GM19023 (cell line): Measurements from ENCODE around the gene PTPRN2.
"Not testable (repeated sequence)": the region's sequence is repeated elsewhere in the genome, so short reads cannot be mapped to it uniquely, and the experiment has no call there.

ENCODE experiments used
- ATAC-seq: cut with Tn5 transposase; IDR thresholded peaks from one replicate; pipeline ENCODE4 v1.9.1; 2021; ENCODE audit warnings: mild to moderate bottlenecking, moderate library complexity; ENCODE audit not compliant: unreplicated experiment

Gene PTPRN2

GRCh38 chr7:157744786-157745601 is 842.6 kb downstream of the PTPRN2 start:
- ATAC-seq, result no peak

- ATAC-seq, result no peak
Measured at GRCh38 chr7:157743781-157744525, 843.7 kb downstream of the PTPRN2 start.

- ATAC-seq, result no peak
Measured at GRCh38 chr7:157740251-157740798, 847.3 kb downstream of the PTPRN2 start.

GRCh38 chr7:157739650-157740049 is 848.0 kb downstream of the PTPRN2 start:
- ATAC-seq, result no peak

GRCh38 chr7:157739031-157739430 is 848.6 kb downstream of the PTPRN2 start:
- ATAC-seq, result no peak

GRCh38 chr7:157738066-157738460 is 849.6 kb downstream of the PTPRN2 start:
- ATAC-seq, result no peak

GRCh38 chr7:157737151-157738065 is 850.2 kb downstream of the PTPRN2 start:
- ATAC-seq, result no peak

GRCh38 chr7:157736341-157736740 is 851.3 kb downstream of the PTPRN2 start:
- ATAC-seq, result no peak

- ATAC-seq, result no peak
Measured at GRCh38 chr7:157735826-157736225, 851.8 kb downstream of the PTPRN2 start.

- no peak for ATAC-seq
Measured at GRCh38 chr7:157734676-157735640, 852.7 kb downstream of the PTPRN2 start.

- not testable (repeated sequence) for ATAC-seq
Measured at GRCh38 chr7:157733760-157734395, 853.7 kb downstream of the PTPRN2 start.

- no peak for ATAC-seq
Measured at GRCh38 chr7:157731126-157731525, 856.5 kb downstream of the PTPRN2 start.

- no peak for ATAC-seq
Measured at GRCh38 chr7:157730614-157731013, 857.0 kb downstream of the PTPRN2 start.

- ATAC-seq, result no peak
Measured at GRCh38 chr7:157729566-157729965, 858.1 kb downstream of the PTPRN2 start.

- no peak for ATAC-seq
Measured at GRCh38 chr7:157727964-157728615, 859.5 kb downstream of the PTPRN2 start.

- ATAC-seq, result no peak
Measured at GRCh38 chr7:157726764-157727163, 860.9 kb downstream of the PTPRN2 start.

GRCh38 chr7:157725312-157725711 is 862.3 kb downstream of the PTPRN2 start:
- ATAC-seq, result not testable (repeated sequence)

- no peak for ATAC-seq
Measured at GRCh38 chr7:157723205-157723604, 864.4 kb downstream of the PTPRN2 start.
